H9 (cell line): Measurements from ENCODE around the gene ATXN7L3. TPM values are rescaled to one million over a fixed set of nuclear protein-coding genes. Genes with fewer than 3 reads are reported as not detected.

ENCODE experiments used
- DNase-seq: peaks from one replicate; pipeline ENCODE4 v3.0.0-alpha.2; 2017
- H2AFZ ChIP-seq: one replicate; pipeline ENCODE4 v1.6.1; 2013; ENCODE audit warnings: mild to moderate bottlenecking, low read length, control low read depth, moderate library complexity
- H2AK5ac ChIP-seq: 2 replicates; pipeline ENCODE4 v1.6.1; 2013; ENCODE audit warnings: low read length, control low read depth, mixed read lengths; ENCODE audit not compliant: insufficient read length
- H2BK120ac ChIP-seq: one replicate; pipeline ENCODE4 v1.6.1; 2013; ENCODE audit warnings: low read depth, mild to moderate bottlenecking, low read length, control low read depth, inconsistent platforms; ENCODE audit not compliant: poor library complexity, severe bottlenecking
- H2BK12ac ChIP-seq: 2 replicates; pipeline ENCODE4 v1.6.1; 2013; ENCODE audit warnings: low read length, control low read depth, mixed read lengths, low read depth; ENCODE audit not compliant: insufficient read length
- H2BK15ac ChIP-seq: 2 replicates; pipeline ENCODE4 v1.6.1; 2013; ENCODE audit warnings: low read depth, low read length, control low read depth
- H2BK20ac ChIP-seq: one replicate; pipeline ENCODE4 v1.6.1; 2013; ENCODE audit warnings: low read depth, mild to moderate bottlenecking, low read length, control low read depth, inconsistent platforms; ENCODE audit not compliant: poor library complexity, severe bottlenecking
- H2BK5ac ChIP-seq: 2 replicates; pipeline ENCODE4 v1.6.1; 2013; ENCODE audit warnings: low read length, control low read depth, mixed read lengths; ENCODE audit not compliant: insufficient read length
- H3K14ac ChIP-seq: 2 replicates; pipeline ENCODE4 v1.6.1; 2013; ENCODE audit warnings: low read length, control low read depth; ENCODE audit not compliant: insufficient read depth
- H3K18ac ChIP-seq: 2 replicates; pipeline ENCODE4 v1.6.1; 2013; ENCODE audit warnings: low read depth, mild to moderate bottlenecking, mixed read lengths, low read length, control low read depth; ENCODE audit not compliant: insufficient read length
- H3K23ac ChIP-seq: 2 replicates; pipeline ENCODE4 v1.6.1; 2013; ENCODE audit warnings: low read length, control low read depth, mixed read lengths, low read depth; ENCODE audit not compliant: insufficient read length
- H3K23me2 ChIP-seq: 2 replicates; pipeline ENCODE4 v1.6.1; 2013; ENCODE audit warnings: low read depth, mild to moderate bottlenecking, mixed read lengths, low read length, control low read depth; ENCODE audit not compliant: insufficient read length, poor library complexity, severe bottlenecking
- H3K27ac ChIP-seq: 2 replicates; pipeline ENCODE4 v1.5.1; 2013; ENCODE audit warnings: low read length, control low read depth, mixed read lengths, low read depth; ENCODE audit not compliant: insufficient read length
- H3K27me3 ChIP-seq: 2 replicates; pipeline ENCODE4 v1.6.1; 2013; ENCODE audit warnings: low read length, control low read depth, inconsistent platforms; ENCODE audit not compliant: insufficient read depth
- H3K4ac ChIP-seq: 2 replicates; pipeline ENCODE4 v1.6.1; 2013; ENCODE audit warnings: low read depth, mild to moderate bottlenecking, control low read depth, inconsistent platforms, low read length, moderate library complexity
- H3K4me1 ChIP-seq: 2 replicates; pipeline ENCODE4 v1.6.1; 2013; ENCODE audit warnings: low read length, control low read depth, inconsistent platforms; ENCODE audit not compliant: insufficient read depth
- H3K4me2 ChIP-seq: 2 replicates; pipeline ENCODE4 v1.6.1; 2013; ENCODE audit warnings: low read length, control low read depth, mixed read lengths; ENCODE audit not compliant: insufficient read length, insufficient read depth
- H3K56ac ChIP-seq: 2 replicates; pipeline ENCODE4 v1.6.1; 2013; ENCODE audit warnings: low read depth, mild to moderate bottlenecking, mixed read lengths, low read length, control low read depth; ENCODE audit not compliant: insufficient read length
- H3K79me1 ChIP-seq: 2 replicates; pipeline ENCODE4 v1.6.1; 2013; ENCODE audit warnings: low read depth, mild to moderate bottlenecking, moderate library complexity, low read length, control low read depth, inconsistent platforms; ENCODE audit not compliant: insufficient read depth, poor library complexity, severe bottlenecking
- H3K79me2 ChIP-seq: 2 replicates; pipeline ENCODE4 v1.6.1; 2013; ENCODE audit warnings: low read length, control low read depth, inconsistent platforms; ENCODE audit not compliant: insufficient read depth
- H3K9ac ChIP-seq: 2 replicates; pipeline ENCODE4 v1.6.1; 2013; ENCODE audit warnings: low read length, control low read depth, mixed read lengths; ENCODE audit not compliant: insufficient read length; ENCODE audit errors: extremely low read depth
- H3K9me3 ChIP-seq: one replicate; pipeline ENCODE4 v1.6.1; 2013; ENCODE audit warnings: low read depth, low read length, inconsistent platforms; ENCODE audit not compliant: control insufficient read depth
- H3T11ph ChIP-seq: one replicate; pipeline ENCODE4 v1.6.1; 2013; ENCODE audit warnings: mild to moderate bottlenecking, low read length, control low read depth, inconsistent platforms
- H4K20me1 ChIP-seq: one replicate; pipeline ENCODE4 v1.6.1; 2013; ENCODE audit not compliant: control insufficient read depth, insufficient read length, insufficient read depth
- H4K5ac ChIP-seq: 2 replicates; pipeline ENCODE4 v1.6.1; 2013; ENCODE audit warnings: low read depth, mild to moderate bottlenecking, mixed read lengths, low read length, control low read depth; ENCODE audit not compliant: insufficient read length
- H4K8ac ChIP-seq: replicated peaks from 2 replicates; pipeline ENCODE4 v1.6.1; 2013; ENCODE audit warnings: low read length, control low read depth, mixed read lengths, low read depth; ENCODE audit not compliant: insufficient read length
- H4K91ac ChIP-seq: 2 replicates; pipeline ENCODE4 v1.6.1; 2013; ENCODE audit warnings: low read depth, mild to moderate bottlenecking, moderate library complexity, mixed read lengths, low read length, control low read depth; ENCODE audit not compliant: insufficient read length
- H3K27ac Mint-ChIP-seq, 3 experiments: 2 replicates in 2 of 3; 3 replicates in 1 of 3; pipeline ENCODE4 v1.8.0; 2020 to 2021; ENCODE audit warnings: mixed read lengths in 3 of 3, mild to moderate bottlenecking in 1 of 3, moderate library complexity in 1 of 3
- H3K27me3 Mint-ChIP-seq: 2 replicates; pipeline ENCODE4 v1.8.0; 2021; ENCODE audit warnings: low read depth, mild to moderate bottlenecking, moderate library complexity, mixed read lengths
- H3K36me3 Mint-ChIP-seq, 3 experiments: 2 replicates in 2 of 3; 3 replicates in 1 of 3; pipeline ENCODE4 v1.8.0; 2020 to 2021; ENCODE audit warnings: low read depth in 3 of 3, mixed read lengths in 3 of 3; ENCODE audit not compliant: insufficient read depth in 1 of 3
- H3K4me1 Mint-ChIP-seq, 2 experiments: 2 replicates each; pipeline ENCODE4 v1.8.0; 2020; ENCODE audit warnings: mixed read lengths in 2 of 2
- H3K4me3 Mint-ChIP-seq, 2 experiments: 2 replicates in 1 of 2; 3 replicates in 1 of 2; pipeline ENCODE4 v1.8.0; 2020 to 2021; ENCODE audit warnings: mild to moderate bottlenecking in 2 of 2, mixed read lengths in 2 of 2, moderate library complexity in 1 of 2
- H3K9me3 Mint-ChIP-seq, 2 experiments: 2 replicates in 1 of 2; 3 replicates in 1 of 2; pipeline ENCODE4 v1.8.0; 2020; ENCODE audit warnings: mild to moderate bottlenecking in 2 of 2, mixed read lengths in 2 of 2, moderate library complexity in 1 of 2
- CTCF ChIP-seq: fragments of 200-600 bp; sonication (generic); conservative IDR thresholded peaks from 3 replicates; pipeline ENCODE4 v1.8.0; 2021; ENCODE audit warnings: antibody characterized with exemption, mild to moderate bottlenecking
- WGBS: extraction: QIAGEN DNeasy Blood & Tissue Kit; methylation state at CpG from one replicate; pipeline ENCODE4 v1.1.7; 2013; ENCODE audit warnings: missing lambda C conversion rate, low lambda C conversion rate, mixed read lengths; ENCODE audit not compliant: insufficient read length; ENCODE audit errors: extremely low coverage; 5-methylcytosine and 5-hydroxymethylcytosine counted together
- total RNA-seq: library from RNA; stranded (reverse); gene quantifications from 2 replicates; pipeline ENCODE4 v1.2.1, GENCODE V29; 2021

Gene ATXN7L3
- total RNA-seq, 1 experiment from 2014 or later: 125 TPM

- Histone ChIP-seq H3K14ac (no peak overlapping the region), H2BK12ac (no peak overlapping the region), H4K91ac (no peak overlapping the region), H2BK15ac (no peak overlapping the region), H3K4me2 (no peak overlapping the region), H3T11ph (no peak overlapping the region), H3K27me3 (no peaks in the 10 kb centered on the region), H2BK5ac (no peak overlapping the region), H2AFZ (no peak overlapping the region), H3K79me1 (peaks cover 3% of the 10 kb centered on the region), H4K5ac (no peak overlapping the region), H3K27ac (no peak overlapping the region), H2BK120ac (no peak overlapping the region), H3K9ac (no peak overlapping the region), H4K20me1 (no peaks in the 10 kb centered on the region), H3K9me3 (no peaks in the 10 kb centered on the region), H3K18ac (no peak overlapping the region), H3K4me1 (no peaks in the 10 kb centered on the region), H4K8ac (no peak overlapping the region), H2BK20ac (no peak overlapping the region), H3K4ac (no peak overlapping the region), H3K79me2 (peaks cover 8% of the 10 kb centered on the region; the same call in 1 of the 2 replicates), H3K23me2 (no peaks in the 10 kb centered on the region), H3K23ac (no peak overlapping the region), H3K56ac (no peak overlapping the region), H2AK5ac (no peak overlapping the region)
- no peak for TF ChIP-seq CTCF
- Mint-ChIP-seq H3K4me1 (peaks cover 20 to 45% of the 10 kb centered on the region in 2 experiments), H3K9me3 (peaks cover 0 to 3% of the 10 kb centered on the region in 2 experiments; a peak in 2 of 5 replicates), H3K27me3 (no peaks in the 10 kb centered on the region; the same call in 1 of the 2 replicates), H3K4me3 (peak overlapping the region in 1 of 2 experiments; percentile 95; a peak in 4 of 5 replicates), H3K36me3 (peaks cover 1 to 42% (median 20%) of the 10 kb centered on the region in 3 experiments), H3K27ac (no peak overlapping the region)
- WGBS: no CpG with 5 or more reads among the region's 12 CpGs
- DNase-seq: no peak
Measured at GRCh38 chr17:44188576-44189403, 10.9 kb downstream of the ATXN7L3 start.
